GM23338 (cell line): Measurements from ENCODE around the gene RIBC2. TPM values are rescaled to one million over a fixed set of nuclear protein-coding genes. Genes with fewer than 3 reads are reported as not detected.

Experiments used
- ATAC-seq: fragments of 200-7000 bp; cut with Tn5 transposase; 3 replicates; pipeline ENCODE4 v1.9.1; 2020
- DNase-seq: peaks from one replicate; pipeline ENCODE4 v3.0.0-alpha.2; 2015; ENCODE audit warnings: low spot score
- H2AFZ ChIP-seq: fragments of 200-600 bp; sonication (generic); 2 replicates; pipeline ENCODE4 v1.8.0; 2016; ENCODE audit warnings: antibody characterized with exemption, mild to moderate bottlenecking, moderate library complexity
- H3F3A ChIP-seq: fragments of 200-600 bp; sonication (generic); replicated peaks from 2 replicates; pipeline ENCODE4 v1.8.0; 2017; ENCODE audit warnings: antibody characterized with exemption, mixed run types, low read depth
- H3K27ac ChIP-seq: fragments of 200-600 bp; sonication (generic); 2 replicates; pipeline ENCODE4 v1.6.1; 2016; ENCODE audit warnings: low read depth
- H3K27me3 ChIP-seq: fragments of 200-600 bp; sonication (generic); 2 replicates; pipeline ENCODE4 v1.8.0; 2016; ENCODE audit warnings: mild to moderate bottlenecking, mixed run types, moderate library complexity; ENCODE audit not compliant: insufficient read depth
- H3K36me3 ChIP-seq: fragments of 200-600 bp; sonication (generic); 2 replicates; pipeline ENCODE4 v1.8.0; 2016; ENCODE audit warnings: mild to moderate bottlenecking; ENCODE audit not compliant: insufficient read depth
- H3K4me1 ChIP-seq: fragments of 200-600 bp; sonication (generic); 2 replicates; pipeline ENCODE4 v1.8.0; 2016; ENCODE audit warnings: mild to moderate bottlenecking, moderate library complexity; ENCODE audit not compliant: insufficient read depth
- H3K4me2 ChIP-seq: fragments of 200-600 bp; sonication (generic); 2 replicates; pipeline ENCODE4 v1.7.1; 2017; ENCODE audit warnings: mixed run types
- H3K4me3 ChIP-seq: fragments of 200-600 bp; sonication (generic); 2 replicates; pipeline ENCODE4 v1.6.1; 2016; ENCODE audit warnings: mixed run types
- H3K79me2 ChIP-seq: fragments of 200-600 bp; sonication (generic); replicated peaks from 2 replicates; pipeline ENCODE4 v1.8.0; 2017; ENCODE audit warnings: mild to moderate bottlenecking; ENCODE audit not compliant: insufficient read depth
- H3K9me2 ChIP-seq: fragments of 200-600 bp; sonication (generic); 2 replicates; pipeline ENCODE4 v1.8.0; 2017; ENCODE audit not compliant: insufficient read depth
- H4K20me1 ChIP-seq: fragments of 200-600 bp; sonication (generic); replicated peaks from 2 replicates; pipeline ENCODE4 v1.8.0; 2017; ENCODE audit warnings: mild to moderate bottlenecking; ENCODE audit not compliant: insufficient read depth
- H3K27ac Mint-ChIP-seq: 2 replicates; pipeline ENCODE4 v1.8.0; 2020; ENCODE audit warnings: inconsistent platforms, mild to moderate bottlenecking, moderate library complexity, mixed read lengths
- H3K27me3 Mint-ChIP-seq: 3 replicates; pipeline ENCODE4 v1.8.0; 2022; ENCODE audit warnings: low read depth, mild to moderate bottlenecking, moderate library complexity, mixed read lengths, inconsistent platforms; ENCODE audit not compliant: insufficient read depth, poor library complexity
- H3K36me3 Mint-ChIP-seq: 3 replicates; pipeline ENCODE4 v1.8.0; 2021; ENCODE audit warnings: low read depth, mild to moderate bottlenecking, inconsistent platforms, moderate library complexity, mixed read lengths
- H3K4me1 Mint-ChIP-seq: 3 replicates; pipeline ENCODE4 v1.8.0; 2020; ENCODE audit warnings: mild to moderate bottlenecking, inconsistent platforms, mixed read lengths
- H3K4me3 Mint-ChIP-seq: 3 replicates; pipeline ENCODE4 v1.8.0; 2021; ENCODE audit warnings: moderate library complexity, mild to moderate bottlenecking, inconsistent platforms, mixed read lengths
- H3K9me3 Mint-ChIP-seq: 3 replicates; pipeline ENCODE4 v1.8.0; 2020; ENCODE audit warnings: moderate library complexity, mild to moderate bottlenecking, inconsistent platforms, mixed read lengths
- CREB1 ChIP-seq: fragments of 250-450 bp; sonication (Bioruptor Pico); IDR thresholded peaks from 2 replicates; pipeline ENCODE4 v1.5.0; 2020; ENCODE audit warnings: low read depth, mild to moderate bottlenecking, moderate library complexity
- EZH2 ChIP-seq: fragments of 200-600 bp; sonication (generic); IDR thresholded peaks from one replicate; pipeline ENCODE4 v1.8.0; 2017; ENCODE audit warnings: antibody characterized with exemption, mild to moderate bottlenecking, low read depth; ENCODE audit not compliant: unreplicated experiment
- EZH2phosphoT487 ChIP-seq: fragments of 200-600 bp; sonication (generic); IDR thresholded peaks from one replicate; pipeline ENCODE4 v1.8.1; 2018; ENCODE audit warnings: antibody characterized with exemption; ENCODE audit not compliant: unreplicated experiment
- JUNB ChIP-seq: IDR thresholded peaks from one replicate; pipeline ENCODE4 v1.6.1; 2016; ENCODE audit warnings: antibody characterized with exemption; ENCODE audit not compliant: unreplicated experiment
- NANOG ChIP-seq: IDR thresholded peaks from 2 replicates; pipeline ENCODE4 v1.6.1; 2016; ENCODE audit warnings: antibody characterized with exemption, borderline replicate concordance
- POLR2AphosphoS5 ChIP-seq: IDR thresholded peaks from 2 replicates; pipeline ENCODE4 v1.6.1; 2016; ENCODE audit warnings: antibody characterized with exemption, low read depth
- STAT1 ChIP-seq: IDR thresholded peaks from one replicate; pipeline ENCODE4 v1.6.1; 2016; ENCODE audit warnings: antibody characterized with exemption; ENCODE audit not compliant: unreplicated experiment
- ZNF114 ChIP-seq: fragments of 250-450 bp; sonication (Bioruptor Pico); IDR thresholded peaks from 2 replicates; pipeline ENCODE4 v1.5.0; 2020; ENCODE audit warnings: mild to moderate bottlenecking, moderate library complexity
- ZNF331 ChIP-seq: fragments of 250-450 bp; sonication (Bioruptor Pico); IDR thresholded peaks from 2 replicates; pipeline ENCODE4 v1.5.0; 2020; ENCODE audit warnings: low read depth, mild to moderate bottlenecking, moderate library complexity
- polyA plus RNA-seq: library from polyadenylated mRNA; unstranded; fragments of >200 nt; fragmentation: Nextera tagmentation; extraction: Ambion mirVana; gene quantifications from 2 replicates; pipeline ENCODE4 v1.2.1, GENCODE V29; 2016
- total RNA-seq: library from RNA; depleted of rRNA; stranded (reverse); fragments of >200 nt; shearing (Covaris generic); gene quantifications from 2 replicates; pipeline ENCODE4 v1.2.3, GENCODE V29; 2014
- TF ChIP-seq, protein P1 (sequence below), 2 experiments: fragments of 200-600 bp in 1 of 2; sonication (generic) in 1 of 2; conservative IDR thresholded peaks; 2 replicates each; pipeline versions ENCODE4 v1.5.1 to v1.6.1; 2016 to 2017; ENCODE audit warnings: antibody characterized with exemption in 2 of 2, low read depth in 2 of 2, mild to moderate bottlenecking in 2 of 2, moderate library complexity in 1 of 2
- TF ChIP-seq, protein P2 (sequence below): fragments of 250-450 bp; sonication (Bioruptor Pico); IDR thresholded peaks from 2 replicates; pipeline ENCODE4 v1.5.0; 2020; ENCODE audit warnings: mild to moderate bottlenecking, moderate library complexity
- TF ChIP-seq, protein P3 (sequence below): IDR thresholded peaks from 2 replicates; pipeline ENCODE4 v1.6.1; 2016; ENCODE audit warnings: antibody characterized with exemption
- TF ChIP-seq, protein P4 (sequence below): IDR thresholded peaks from one replicate; pipeline ENCODE4 v1.6.1; 2018; ENCODE audit warnings: antibody characterized with exemption; ENCODE audit not compliant: unreplicated experiment

RIBC2 gene
- total and polyA plus RNA-seq, 2 experiments from 2014 or later: 2.2 to 2.8 TPM

GRCh38 chr22:45425531-45426265 is 12.2 kb downstream of the RIBC2 start:
- no peaks in the 10 kb centered on the region for H4K20me1 ChIP-seq
- no peak overlapping the region for H2AFZ ChIP-seq
- H3K4me3 ChIP-seq: no peak overlapping the region
- no peaks in the 10 kb centered on the region for H3F3A ChIP-seq
- H3K27ac ChIP-seq: no peak overlapping the region
- no peak overlapping the region for H3K4me2 ChIP-seq
- ATAC-seq (no peak), DNase-seq (no peak)
- no peaks in the 10 kb centered on the region for H3K36me3 ChIP-seq
- Mint-ChIP-seq H3K4me1 (peaks cover 3% of the 10 kb centered on the region; the same call in 1 of the 3 replicates), H3K27ac (no peak overlapping the region), H3K27me3 (peaks cover 12% of the 10 kb centered on the region), H3K9me3 (peaks cover 2% of the 10 kb centered on the region; the same call in 1 of the 3 replicates), H3K4me3 (no peak overlapping the region), H3K36me3 (peaks cover 6% of the 10 kb centered on the region; the same call in 1 of the 3 replicates)
- TF ChIP-seq, protein P1, sequence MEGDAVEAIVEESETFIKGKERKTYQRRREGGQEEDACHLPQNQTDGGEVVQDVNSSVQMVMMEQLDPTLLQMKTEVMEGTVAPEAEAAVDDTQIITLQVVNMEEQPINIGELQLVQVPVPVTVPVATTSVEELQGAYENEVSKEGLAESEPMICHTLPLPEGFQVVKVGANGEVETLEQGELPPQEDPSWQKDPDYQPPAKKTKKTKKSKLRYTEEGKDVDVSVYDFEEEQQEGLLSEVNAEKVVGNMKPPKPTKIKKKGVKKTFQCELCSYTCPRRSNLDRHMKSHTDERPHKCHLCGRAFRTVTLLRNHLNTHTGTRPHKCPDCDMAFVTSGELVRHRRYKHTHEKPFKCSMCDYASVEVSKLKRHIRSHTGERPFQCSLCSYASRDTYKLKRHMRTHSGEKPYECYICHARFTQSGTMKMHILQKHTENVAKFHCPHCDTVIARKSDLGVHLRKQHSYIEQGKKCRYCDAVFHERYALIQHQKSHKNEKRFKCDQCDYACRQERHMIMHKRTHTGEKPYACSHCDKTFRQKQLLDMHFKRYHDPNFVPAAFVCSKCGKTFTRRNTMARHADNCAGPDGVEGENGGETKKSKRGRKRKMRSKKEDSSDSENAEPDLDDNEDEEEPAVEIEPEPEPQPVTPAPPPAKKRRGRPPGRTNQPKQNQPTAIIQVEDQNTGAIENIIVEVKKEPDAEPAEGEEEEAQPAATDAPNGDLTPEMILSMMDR (conservative IDR thresholded peaks at IDR 0.05; ENCODE audit: low read depth in 2 of 2): no peak
- TF ChIP-seq EZH2 (no peak), STAT1 (no peak), ZNF114 (no peak), EZH2phosphoT487 (no peak), CREB1 (CRISPR knock-in tag) (no peak), JUNB (no peak), NANOG (no peak), POLR2AphosphoS5 (no peak), ZNF331 (CRISPR knock-in tag) (no peak)
- TF ChIP-seq, protein P2, sequence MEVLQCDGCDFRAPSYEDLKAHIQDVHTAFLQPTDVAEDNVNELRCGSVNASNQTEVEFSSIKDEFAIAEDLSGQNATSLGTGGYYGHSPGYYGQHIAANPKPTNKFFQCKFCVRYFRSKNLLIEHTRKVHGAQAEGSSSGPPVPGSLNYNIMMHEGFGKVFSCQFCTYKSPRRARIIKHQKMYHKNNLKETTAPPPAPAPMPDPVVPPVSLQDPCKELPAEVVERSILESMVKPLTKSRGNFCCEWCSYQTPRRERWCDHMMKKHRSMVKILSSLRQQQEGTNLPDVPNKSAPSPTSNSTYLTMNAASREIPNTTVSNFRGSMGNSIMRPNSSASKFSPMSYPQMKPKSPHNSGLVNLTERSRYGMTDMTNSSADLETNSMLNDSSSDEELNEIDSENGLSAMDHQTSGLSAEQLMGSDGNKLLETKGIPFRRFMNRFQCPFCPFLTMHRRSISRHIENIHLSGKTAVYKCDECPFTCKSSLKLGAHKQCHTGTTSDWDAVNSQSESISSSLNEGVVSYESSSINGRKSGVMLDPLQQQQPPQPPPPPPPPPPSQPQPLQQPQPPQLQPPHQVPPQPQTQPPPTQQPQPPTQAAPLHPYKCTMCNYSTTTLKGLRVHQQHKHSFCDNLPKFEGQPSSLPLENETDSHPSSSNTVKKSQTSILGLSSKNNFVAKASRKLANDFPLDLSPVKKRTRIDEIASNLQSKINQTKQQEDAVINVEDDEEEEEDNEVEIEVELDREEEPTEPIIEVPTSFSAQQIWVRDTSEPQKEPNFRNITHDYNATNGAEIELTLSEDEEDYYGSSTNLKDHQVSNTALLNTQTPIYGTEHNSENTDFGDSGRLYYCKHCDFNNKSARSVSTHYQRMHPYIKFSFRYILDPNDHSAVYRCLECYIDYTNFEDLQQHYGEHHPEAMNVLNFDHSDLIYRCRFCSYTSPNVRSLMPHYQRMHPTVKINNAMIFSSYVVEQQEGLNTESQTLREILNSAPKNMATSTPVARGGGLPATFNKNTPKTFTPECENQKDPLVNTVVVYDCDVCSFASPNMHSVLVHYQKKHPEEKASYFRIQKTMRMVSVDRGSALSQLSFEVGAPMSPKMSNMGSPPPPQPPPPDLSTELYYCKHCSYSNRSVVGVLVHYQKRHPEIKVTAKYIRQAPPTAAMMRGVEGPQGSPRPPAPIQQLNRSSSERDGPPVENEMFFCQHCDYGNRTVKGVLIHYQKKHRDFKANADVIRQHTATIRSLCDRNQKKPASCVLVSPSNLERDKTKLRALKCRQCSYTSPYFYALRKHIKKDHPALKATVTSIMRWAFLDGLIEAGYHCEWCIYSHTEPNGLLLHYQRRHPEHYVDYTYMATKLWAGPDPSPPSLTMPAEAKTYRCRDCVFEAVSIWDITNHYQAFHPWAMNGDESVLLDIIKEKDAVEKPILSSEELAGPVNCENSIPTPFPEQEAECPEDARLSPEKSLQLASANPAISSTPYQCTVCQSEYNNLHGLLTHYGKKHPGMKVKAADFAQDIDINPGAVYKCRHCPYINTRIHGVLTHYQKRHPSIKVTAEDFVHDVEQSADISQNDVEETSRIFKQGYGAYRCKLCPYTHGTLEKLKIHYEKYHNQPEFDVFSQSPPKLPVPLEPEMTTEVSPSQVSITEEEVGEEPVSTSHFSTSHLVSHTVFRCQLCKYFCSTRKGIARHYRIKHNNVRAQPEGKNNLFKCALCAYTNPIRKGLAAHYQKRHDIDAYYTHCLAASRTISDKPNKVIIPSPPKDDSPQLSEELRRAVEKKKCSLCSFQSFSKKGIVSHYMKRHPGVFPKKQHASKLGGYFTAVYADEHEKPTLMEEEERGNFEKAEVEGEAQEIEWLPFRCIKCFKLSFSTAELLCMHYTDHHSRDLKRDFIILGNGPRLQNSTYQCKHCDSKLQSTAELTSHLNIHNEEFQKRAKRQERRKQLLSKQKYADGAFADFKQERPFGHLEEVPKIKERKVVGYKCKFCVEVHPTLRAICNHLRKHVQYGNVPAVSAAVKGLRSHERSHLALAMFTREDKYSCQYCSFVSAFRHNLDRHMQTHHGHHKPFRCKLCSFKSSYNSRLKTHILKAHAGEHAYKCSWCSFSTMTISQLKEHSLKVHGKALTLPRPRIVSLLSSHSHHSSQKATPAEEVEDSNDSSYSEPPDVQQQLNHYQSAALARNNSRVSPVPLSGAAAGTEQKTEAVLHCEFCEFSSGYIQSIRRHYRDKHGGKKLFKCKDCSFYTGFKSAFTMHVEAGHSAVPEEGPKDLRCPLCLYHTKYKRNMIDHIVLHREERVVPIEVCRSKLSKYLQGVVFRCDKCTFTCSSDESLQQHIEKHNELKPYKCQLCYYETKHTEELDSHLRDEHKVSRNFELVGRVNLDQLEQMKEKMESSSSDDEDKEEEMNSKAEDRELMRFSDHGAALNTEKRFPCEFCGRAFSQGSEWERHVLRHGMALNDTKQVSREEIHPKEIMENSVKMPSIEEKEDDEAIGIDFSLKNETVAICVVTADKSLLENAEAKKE: no peak
- TF ChIP-seq, protein P3, sequence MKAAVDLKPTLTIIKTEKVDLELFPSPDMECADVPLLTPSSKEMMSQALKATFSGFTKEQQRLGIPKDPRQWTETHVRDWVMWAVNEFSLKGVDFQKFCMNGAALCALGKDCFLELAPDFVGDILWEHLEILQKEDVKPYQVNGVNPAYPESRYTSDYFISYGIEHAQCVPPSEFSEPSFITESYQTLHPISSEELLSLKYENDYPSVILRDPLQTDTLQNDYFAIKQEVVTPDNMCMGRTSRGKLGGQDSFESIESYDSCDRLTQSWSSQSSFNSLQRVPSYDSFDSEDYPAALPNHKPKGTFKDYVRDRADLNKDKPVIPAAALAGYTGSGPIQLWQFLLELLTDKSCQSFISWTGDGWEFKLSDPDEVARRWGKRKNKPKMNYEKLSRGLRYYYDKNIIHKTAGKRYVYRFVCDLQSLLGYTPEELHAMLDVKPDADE: no peak
- TF ChIP-seq, protein P4, sequence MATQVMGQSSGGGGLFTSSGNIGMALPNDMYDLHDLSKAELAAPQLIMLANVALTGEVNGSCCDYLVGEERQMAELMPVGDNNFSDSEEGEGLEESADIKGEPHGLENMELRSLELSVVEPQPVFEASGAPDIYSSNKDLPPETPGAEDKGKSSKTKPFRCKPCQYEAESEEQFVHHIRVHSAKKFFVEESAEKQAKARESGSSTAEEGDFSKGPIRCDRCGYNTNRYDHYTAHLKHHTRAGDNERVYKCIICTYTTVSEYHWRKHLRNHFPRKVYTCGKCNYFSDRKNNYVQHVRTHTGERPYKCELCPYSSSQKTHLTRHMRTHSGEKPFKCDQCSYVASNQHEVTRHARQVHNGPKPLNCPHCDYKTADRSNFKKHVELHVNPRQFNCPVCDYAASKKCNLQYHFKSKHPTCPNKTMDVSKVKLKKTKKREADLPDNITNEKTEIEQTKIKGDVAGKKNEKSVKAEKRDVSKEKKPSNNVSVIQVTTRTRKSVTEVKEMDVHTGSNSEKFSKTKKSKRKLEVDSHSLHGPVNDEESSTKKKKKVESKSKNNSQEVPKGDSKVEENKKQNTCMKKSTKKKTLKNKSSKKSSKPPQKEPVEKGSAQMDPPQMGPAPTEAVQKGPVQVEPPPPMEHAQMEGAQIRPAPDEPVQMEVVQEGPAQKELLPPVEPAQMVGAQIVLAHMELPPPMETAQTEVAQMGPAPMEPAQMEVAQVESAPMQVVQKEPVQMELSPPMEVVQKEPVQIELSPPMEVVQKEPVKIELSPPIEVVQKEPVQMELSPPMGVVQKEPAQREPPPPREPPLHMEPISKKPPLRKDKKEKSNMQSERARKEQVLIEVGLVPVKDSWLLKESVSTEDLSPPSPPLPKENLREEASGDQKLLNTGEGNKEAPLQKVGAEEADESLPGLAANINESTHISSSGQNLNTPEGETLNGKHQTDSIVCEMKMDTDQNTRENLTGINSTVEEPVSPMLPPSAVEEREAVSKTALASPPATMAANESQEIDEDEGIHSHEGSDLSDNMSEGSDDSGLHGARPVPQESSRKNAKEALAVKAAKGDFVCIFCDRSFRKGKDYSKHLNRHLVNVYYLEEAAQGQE: no peak
- H3K27me3 ChIP-seq: no peaks in the 10 kb centered on the region
- H3K9me2 ChIP-seq: no peaks in the 10 kb centered on the region
- no peaks in the 10 kb centered on the region for H3K79me2 ChIP-seq
- H3K4me1 ChIP-seq: no peaks in the 10 kb centered on the region
